Hypothalamus (tissue), 51 donors: ENCODE results near the gene CD99L2.
"Not testable (repeated sequence)": the region's sequence is repeated elsewhere in the genome, so short reads cannot be mapped to it uniquely, and the experiment has no call there.

Experiments
- DNase-seq, 51 donors: peaks; one replicate each; lab custom pipeline; 2025; lab: John Stamatoyannopoulos, UW

CD99L2 gene

GRCh38 chrX:150897421-150898320 is 797 bp downstream of the CD99L2 start:
- DNase-seq, result peak in 16 of 51 donors; percentile 0 to 41 (median 11)

- no peak for DNase-seq
Observed at GRCh38 chrX:150896632-150897031, 1.8 kb downstream of the CD99L2 start.

- DNase-seq, result no peak
Observed at GRCh38 chrX:150893936-150894335, 4.5 kb downstream of the CD99L2 start.

GRCh38 chrX:150889131-150889530 is 9.3 kb downstream of the CD99L2 start:
- peak in 4 of 51 donors; percentile 1 to 21 (median 10) for DNase-seq

GRCh38 chrX:150887906-150888465 is 10.5 kb downstream of the CD99L2 start:
- DNase-seq, result peak in 4 of 51 donors; percentile 1 to 9 (median 2)

GRCh38 chrX:150887268-150887667 is 11.2 kb downstream of the CD99L2 start:
- DNase-seq, result not testable (repeated sequence)

GRCh38 chrX:150886381-150886780 is 12.1 kb downstream of the CD99L2 start:
- no peak for DNase-seq

GRCh38 chrX:150880808-150881165 is 17.7 kb downstream of the CD99L2 start:
- no peak for DNase-seq

GRCh38 chrX:150879855-150880807 is 18.3 kb downstream of the CD99L2 start:
- no peak for DNase-seq

- DNase-seq, result not testable (repeated sequence)
Observed at GRCh38 chrX:150875621-150876020, 22.8 kb downstream of the CD99L2 start.

- no peak for DNase-seq
Observed at GRCh38 chrX:150874448-150874847, 24.0 kb downstream of the CD99L2 start.

- no peak for DNase-seq
Observed at GRCh38 chrX:150873616-150874015, 24.9 kb downstream of the CD99L2 start.

- no peak for DNase-seq
Observed at GRCh38 chrX:150872773-150873336, 25.6 kb downstream of the CD99L2 start.

GRCh38 chrX:150871341-150871811 is 27.1 kb downstream of the CD99L2 start:
- no peak for DNase-seq

GRCh38 chrX:150870487-150871340 is 27.8 kb downstream of the CD99L2 start:
- peak in 3 of 51 donors; percentile 1 to 2 (median 2) for DNase-seq

GRCh38 chrX:150870029-150870428 is 28.4 kb downstream of the CD99L2 start:
- peak in 2 of 51 donors; percentile 9 to 21 for DNase-seq

- DNase-seq, result peak in 22 of 51 donors; percentile 0 to 33 (median 8)
Observed at GRCh38 chrX:150869450-150869849, 29.0 kb downstream of the CD99L2 start.

GRCh38 chrX:150868625-150869024 is 29.8 kb downstream of the CD99L2 start:
- no peak for DNase-seq

- DNase-seq, result no peak
Observed at GRCh38 chrX:150864127-150864526, 34.3 kb downstream of the CD99L2 start.
